PC-9 (cell line): Measurements from ENCODE around the gene TOP1. TPM values are rescaled to one million over a fixed set of nuclear protein-coding genes. Genes with fewer than 3 reads are reported as not detected.
"Not testable (repeated sequence)": the region's sequence is repeated elsewhere in the genome, so short reads cannot be mapped to it uniquely, and the experiment has no call there.

ENCODE experiments used
- BruUV-seq: library from RNA; stranded (reverse); fragments of 400-500 nt; replicated peaks from 2 replicates; lab custom pipeline; 2021; lab: Mats Ljungman, UMichigan
- CTCF ChIA-PET: fragments of 300-600 bp; sonication (Branson Sonifier 250); formaldehyde crosslinking; loops from one replicate; lab custom pipeline; 2022; ENCODE audit warnings: antibody characterized with exemption; lab: Charles Lee
- POLR2A ChIA-PET: fragments of 300-600 bp; sonication (Branson Sonifier 250); formaldehyde crosslinking; loops from one replicate; lab custom pipeline; 2022; ENCODE audit warnings: antibody characterized with exemption; ENCODE audit not compliant: unreplicated experiment; lab: Charles Lee
- DNase-seq, 2 experiments: peaks; one replicate each; pipeline versions ENCODE4 v3.0.0 to v3.0.0-alpha.2; 2015 to 2022; ENCODE audit warnings: mixed read lengths in 1 of 2
- H2AFZ ChIP-seq: fragments of 200-600 bp; sonication (generic); 2 replicates; pipeline ENCODE4 v1.8.1; 2017; ENCODE audit warnings: antibody characterized with exemption
- H3F3A ChIP-seq: fragments of 200-600 bp; sonication (generic); 2 replicates; pipeline ENCODE4 v1.8.1; 2017; ENCODE audit warnings: antibody characterized with exemption, mild to moderate bottlenecking, low read depth; ENCODE audit not compliant: insufficient read depth
- H3K27ac ChIP-seq: fragments of 200-600 bp; sonication (generic); 2 replicates; pipeline ENCODE4 v1.6.1; 2016; ENCODE audit warnings: mixed run types
- H3K27me3 ChIP-seq: fragments of 200-600 bp; sonication (generic); 2 replicates; pipeline ENCODE4 v1.6.1; 2016; ENCODE audit warnings: low read depth, mixed run types; ENCODE audit not compliant: insufficient read depth
- H3K36me3 ChIP-seq: fragments of 200-600 bp; sonication (generic); 2 replicates; pipeline ENCODE4 v1.6.1; 2016; ENCODE audit warnings: low read depth, mixed run types
- H3K4me1 ChIP-seq: fragments of 200-600 bp; sonication (generic); replicated peaks from 2 replicates; pipeline ENCODE4 v1.6.1; 2016; ENCODE audit warnings: mixed run types; ENCODE audit not compliant: insufficient read depth
- H3K4me2 ChIP-seq: fragments of 200-600 bp; sonication (generic); 2 replicates; pipeline ENCODE4 v1.6.1; 2017; ENCODE audit warnings: mixed run types
- H3K4me3 ChIP-seq: fragments of 200-600 bp; sonication (generic); 2 replicates; pipeline ENCODE4 v1.6.1; 2016; ENCODE audit warnings: mixed run types
- H3K79me2 ChIP-seq: fragments of 200-600 bp; sonication (generic); 2 replicates; pipeline ENCODE4 v1.6.1; 2017; ENCODE audit warnings: low read depth, mixed run types
- H3K9me2 ChIP-seq: fragments of 200-600 bp; sonication (generic); 2 replicates; pipeline ENCODE4 v1.8.1; 2017; ENCODE audit warnings: mild to moderate bottlenecking; ENCODE audit not compliant: insufficient read depth
- H3K9me3 ChIP-seq: fragments of 200-600 bp; sonication (generic); 2 replicates; pipeline ENCODE4 v1.8.1; 2016; ENCODE audit warnings: low read depth; ENCODE audit not compliant: insufficient read depth
- H4K20me1 ChIP-seq: fragments of 200-600 bp; sonication (generic); 2 replicates; pipeline ENCODE4 v1.8.1; 2017; ENCODE audit not compliant: insufficient read depth
- CTCF ChIP-seq: fragments of 200-600 bp; sonication (generic); conservative IDR thresholded peaks from 2 replicates; pipeline ENCODE4 v1.6.1; 2017; ENCODE audit warnings: mixed run types, antibody characterized with exemption, mild to moderate bottlenecking, moderate library complexity
- EZH2 ChIP-seq: fragments of 200-600 bp; sonication (generic); IDR thresholded peaks from 2 replicates; pipeline ENCODE4 v1.8.0; 2017; ENCODE audit warnings: antibody characterized with exemption, low read depth
- intact Hi-C: fragments of 100-400 bp; cut with micrococcal nuclease; formaldehyde crosslinking; loops from one replicate; pipeline ENCODE4 v1.10.0; 2022; ENCODE audit not compliant: unreplicated experiment
- total RNA-seq: library from RNA; stranded (reverse); gene quantifications from 2 replicates; pipeline ENCODE4 v1.2.3, GENCODE V29; 2021

TOP1 gene
- total RNA-seq, 1 experiment from 2014 or later = 55.8 TPM

GRCh38 chr20:41116282-41116956 lies 87.8 kb downstream of the TOP1 start:
- Histone ChIP-seq H3K9me2 (no peaks in the 10 kb centered on the region), H3K27ac (no peak overlapping the region), H3K4me2 (no peak overlapping the region), H3K4me3 (no peak overlapping the region), H2AFZ (no peak overlapping the region), H3K79me2 (no peaks in the 10 kb centered on the region), H3K9me3 (no peaks in the 10 kb centered on the region), H3K36me3 (peaks cover 73% of the 10 kb centered on the region), H4K20me1 (no peaks in the 10 kb centered on the region), H3K4me1 (no peaks in the 10 kb centered on the region), H3K27me3 (no peaks in the 10 kb centered on the region), H3F3A (peaks cover 17% of the 10 kb centered on the region; the same call in 1 of the 2 replicates)
- ChIA-PET CTCF (no interaction called here), POLR2A (no interaction called here)
- BruUV-seq = no TSS peak
- intact Hi-C loops = no loop called here
- DNase-seq = no peak
- TF ChIP-seq EZH2 = no peak
- TF ChIP-seq CTCF = no peak

GRCh38 chr20:41118159-41118558 lies 89.5 kb downstream of the TOP1 start:
- H3K9me3 ChIP-seq, BruUV-seq, DNase-seq, H3K79me2 ChIP-seq, H3K4me1 ChIP-seq, H3K4me3 ChIP-seq, H3K27ac ChIP-seq, CTCF ChIA-PET, H2AFZ ChIP-seq, H3K4me2 ChIP-seq, intact Hi-C loops, H3K27me3 ChIP-seq, H3K9me2 ChIP-seq, H4K20me1 ChIP-seq, POLR2A ChIA-PET: not testable (repeated sequence)
- Histone ChIP-seq H3K36me3 (peaks cover 75% of the 10 kb centered on the region), H3F3A (peaks cover 32% of the 10 kb centered on the region; the same call in 1 of the 2 replicates)

- no TSS peak for BruUV-seq
- Histone ChIP-seq H3K36me3 (peaks cover 76% of the 10 kb centered on the region), H3K4me2 (no peak overlapping the region)
These were observed 90.0 kb downstream of the TOP1 start for GRCh38 chr20:41118632-41119031.

More at GRCh38 chr20:41118632-41119031, 90.0 kb downstream of the TOP1 start:
- H3K9me3 ChIP-seq = no peaks in the 10 kb centered on the region
- H2AFZ ChIP-seq = no peak overlapping the region
- H4K20me1 ChIP-seq = no peaks in the 10 kb centered on the region
- intact Hi-C loops = no loop called here
- no peak for TF ChIP-seq EZH2
- no peak for TF ChIP-seq CTCF
- no peaks in the 10 kb centered on the region for H3K4me1 ChIP-seq
- no peaks in the 10 kb centered on the region for H3K9me2 ChIP-seq
- ChIA-PET CTCF (no interaction called here), POLR2A (no interaction called here)
- H3K27me3 ChIP-seq = no peaks in the 10 kb centered on the region
- H3K79me2 ChIP-seq = no peaks in the 10 kb centered on the region
- H3K27ac ChIP-seq = no peak overlapping the region
- DNase-seq = no peak
- H3K4me3 ChIP-seq = no peak overlapping the region
- H3F3A ChIP-seq = peaks cover 34% of the 10 kb centered on the region; the same call in 1 of the 2 replicates
